IMR-90 (cell line): Measurements from ENCODE around the gene CHRM5. TPM values are rescaled to one million over a fixed set of nuclear protein-coding genes. Genes with fewer than 3 reads are reported as not detected.

Source experiments
- ATAC-seq: fragments of 200-7000 bp; cut with Tn5 transposase; 2 replicates; pipeline ENCODE4 v1.9.1; 2020; ENCODE audit warnings: low read depth, mild to moderate bottlenecking, moderate library complexity
- BruUV-seq: library from RNA; stranded (reverse); fragments of 400-500 nt; replicated peaks from 2 replicates; lab custom pipeline; 2021; lab: Mats Ljungman, UMichigan
- CTCF ChIA-PET: fragments of 300-600 bp; formaldehyde crosslinking; extraction: SDS; loops from one replicate; lab custom pipeline; 2021; ENCODE audit warnings: antibody characterized with exemption; lab: Yijun Ruan, JAX
- POLR2A ChIA-PET: fragments of 300-600 bp; sonication (Branson Sonifier 250); formaldehyde crosslinking; loops from one replicate; lab custom pipeline; 2022; ENCODE audit warnings: antibody characterized with exemption; ENCODE audit not compliant: unreplicated experiment; lab: Charles Lee
- DNase-seq: peaks from one replicate; pipeline ENCODE4 v3.0.0; 2013
- H2AFZ ChIP-seq: replicated peaks from 2 replicates; pipeline ENCODE3; 2013; ENCODE audit warnings: low read length, mild to moderate bottlenecking; ENCODE audit not compliant: poor library complexity
- H2AK5ac ChIP-seq: 2 replicates; pipeline ENCODE4 v1.6.1; 2013; ENCODE audit warnings: low read depth, low read length, inconsistent platforms
- H2AK9ac ChIP-seq: replicated peaks from 2 replicates; pipeline ENCODE3; 2013; ENCODE audit warnings: mild to moderate bottlenecking, low read depth, low read length, moderate library complexity; ENCODE audit not compliant: poor library complexity
- H2BK120ac ChIP-seq: 2 replicates; pipeline ENCODE4 v1.6.1; 2013; ENCODE audit warnings: low read depth, low read length, inconsistent platforms
- H2BK15ac ChIP-seq: 3 replicates; pipeline ENCODE4 v1.6.1; 2013; ENCODE audit warnings: low read depth, low read length, inconsistent platforms
- H2BK20ac ChIP-seq: 2 replicates; pipeline ENCODE4 v1.6.1; 2013; ENCODE audit warnings: low read depth, mild to moderate bottlenecking, inconsistent platforms, low read length, moderate library complexity
- H2BK5ac ChIP-seq: 2 replicates; pipeline ENCODE4 v1.6.1; 2013; ENCODE audit warnings: mild to moderate bottlenecking, low read depth, low read length, inconsistent platforms; ENCODE audit not compliant: poor library complexity, severe bottlenecking
- H3K14ac ChIP-seq: replicated peaks from 2 replicates; pipeline ENCODE4 v1.6.1; 2013; ENCODE audit warnings: low read depth, low read length, inconsistent platforms
- H3K18ac ChIP-seq: 2 replicates; pipeline ENCODE4 v1.6.1; 2013; ENCODE audit warnings: low read depth, low read length, control low read depth
- H3K23ac ChIP-seq: 2 replicates; pipeline ENCODE4 v1.6.1; 2013; ENCODE audit warnings: low read depth, low read length, inconsistent platforms
- H3K27ac ChIP-seq: 2 replicates; pipeline ENCODE4 v1.5.1; 2013; ENCODE audit warnings: mild to moderate bottlenecking, control low read depth, low read length; ENCODE audit not compliant: insufficient read depth
- H3K27me3 ChIP-seq: 2 replicates; pipeline ENCODE4 v1.6.1; 2013; ENCODE audit warnings: low read length; ENCODE audit not compliant: control insufficient read depth, insufficient read depth
- H3K36me3 ChIP-seq: 2 replicates; pipeline ENCODE4 v1.6.1; 2013; ENCODE audit warnings: low read length, mixed read lengths; ENCODE audit not compliant: control insufficient read depth, insufficient read depth
- H3K4ac ChIP-seq: 2 replicates; pipeline ENCODE4 v1.6.1; 2013; ENCODE audit warnings: low read depth, low read length, inconsistent platforms
- H3K4me1 ChIP-seq: 2 replicates; pipeline ENCODE4 v1.6.1; 2013; ENCODE audit warnings: low read length, mixed read lengths; ENCODE audit not compliant: control insufficient read depth, insufficient read depth
- H3K4me2 ChIP-seq: 2 replicates; pipeline ENCODE4 v1.6.1; 2013; ENCODE audit warnings: low read depth, mild to moderate bottlenecking, control low read depth, low read length, moderate library complexity
- H3K4me3 ChIP-seq: 2 replicates; pipeline ENCODE4 v1.5.1; 2013; ENCODE audit warnings: low read depth, mild to moderate bottlenecking, control low read depth, low read length, moderate library complexity; ENCODE audit not compliant: insufficient read depth
- H3K56ac ChIP-seq: 2 replicates; pipeline ENCODE4 v1.6.1; 2013; ENCODE audit warnings: low read length, inconsistent platforms; ENCODE audit not compliant: insufficient read depth; ENCODE audit errors: extremely low read depth
- H3K79me1 ChIP-seq, 2 experiments: 2 replicates each; pipeline ENCODE4 v1.6.1; 2013; ENCODE audit warnings: low read length in 2 of 2, inconsistent platforms in 1 of 2, low read depth in 1 of 2
- H3K9ac ChIP-seq: 2 replicates; pipeline ENCODE4 v1.6.1; 2013; ENCODE audit warnings: low read depth, low read length, control low read depth
- H3K9me1 ChIP-seq: 2 replicates; pipeline ENCODE4 v1.6.1; 2013; ENCODE audit warnings: low read length, inconsistent platforms; ENCODE audit not compliant: insufficient read depth
- H3K9me3 ChIP-seq: 2 replicates; pipeline ENCODE4 v1.6.1; 2013; ENCODE audit warnings: low read length; ENCODE audit not compliant: control insufficient read depth, insufficient read depth
- H4K20me1 ChIP-seq: 2 replicates; pipeline ENCODE4 v1.6.1; 2013; ENCODE audit warnings: low read length, inconsistent platforms; ENCODE audit not compliant: insufficient read depth
- H4K5ac ChIP-seq: 2 replicates; pipeline ENCODE4 v1.6.1; 2013; ENCODE audit warnings: mild to moderate bottlenecking, low read depth, low read length, control low read depth
- H4K8ac ChIP-seq, 2 experiments: 2 replicates each; pipeline ENCODE4 v1.6.1; 2013; ENCODE audit warnings: low read depth in 2 of 2, low read length in 2 of 2, control low read depth in 1 of 2, inconsistent platforms in 1 of 2
- H4K91ac ChIP-seq: 2 replicates; pipeline ENCODE4 v1.6.1; 2013; ENCODE audit warnings: low read depth, low read length, inconsistent platforms; ENCODE audit not compliant: insufficient read depth
- ELK1 ChIP-seq: fragments of 150-350 bp; IDR thresholded peaks from 2 replicates; pipeline ENCODE4 v1.6.1; 2016; ENCODE audit warnings: low read depth, mild to moderate bottlenecking, low read length, moderate library complexity, borderline replicate concordance
- MAZ ChIP-seq: IDR thresholded peaks from 2 replicates; pipeline ENCODE4 v1.6.1; 2012; ENCODE audit warnings: low read depth, mild to moderate bottlenecking, low read length, improper control_type of control experiment, moderate library complexity, borderline replicate concordance
- NFE2L2 ChIP-seq: fragments of 150-350 bp; IDR thresholded peaks from 2 replicates; pipeline ENCODE4 v1.6.1; 2016; ENCODE audit warnings: low read depth, mild to moderate bottlenecking, low read length
- WGBS, 2 experiments: methylation state at CpG; one replicate each; pipeline versions ENCODE4 v1.1.5 to v1.1.7; 2013; ENCODE audit warnings: missing lambda C conversion rate in 2 of 2; ENCODE audit not compliant: insufficient read length in 1 of 2; ENCODE audit errors: extremely low coverage in 2 of 2; 5-methylcytosine and 5-hydroxymethylcytosine counted together
- dilution Hi-C: fragments of 300-500 bp; cut with HindIII; formaldehyde crosslinking; loops from one replicate; pipeline ENCODE4 v1.14.3; 2018; ENCODE audit warnings: low sequenced_read_pairs; ENCODE audit not compliant: unreplicated experiment
- in situ Hi-C: fragments of 300-500 bp; cut with MboI; formaldehyde crosslinking; loops from 3 replicates; pipeline ENCODE4 v1.14.3; 2019; ENCODE audit warnings: low sequenced_read_pairs, inconsistent platforms, mixed read lengths
- intact Hi-C: fragments of 100-400 bp; cut with micrococcal nuclease; formaldehyde crosslinking; loops from 2 replicates; pipeline ENCODE4 v1.10.0; 2022
- polyA plus RNA-seq, 3 experiments: library from polyadenylated mRNA; depleted of rRNA; stranded (reverse); fragments of >200 nt; gene quantifications; 2 replicates each; pipeline ENCODE4 v1.2.3, GENCODE V29; 2012; ENCODE audit warnings: low replicate concordance in 1 of 3
- total RNA-seq: library from RNA; depleted of rRNA; stranded (reverse); fragments of >200 nt; gene quantifications from 2 replicates; pipeline ENCODE4 v1.2.3, GENCODE V29; 2012

Gene CHRM5
- total and polyA plus RNA-seq, 2 of the 4 experiments (the other 2 are of a cell fraction): under 0.01 to 0.03 TPM

GRCh38 chr15:33960549-33960935, 7.8 kb upstream of the CHRM5 start:
- 0 out of 2 replicates have a peak, but pooled peaks cover 3% of the 10 kb centered on the region for H4K20me1 ChIP-seq
- no peak overlapping the region for H3K4me2 ChIP-seq
- H2AK9ac ChIP-seq: no peak overlapping the region
- intact Hi-C loops: loop anchor here (5.0 kb wide), 1 partner anchor 223 kb away; no protein-coding TSS in a partner anchor
- ChIA-PET CTCF (no interaction called here), POLR2A (no interaction called here)
- no peak overlapping the region for H3K14ac ChIP-seq
- in situ Hi-C loops: loop anchor here (5.0 kb wide), 1 partner anchor 223 kb away; no protein-coding TSS in a partner anchor
- no peaks in the 10 kb centered on the region for H3K36me3 ChIP-seq
- ATAC-seq: peak; percentile 32; the same call in 1 of the 2 replicates
- no peak overlapping the region for H2BK120ac ChIP-seq
- TF ChIP-seq ELK1: no peak
- no peak for TF ChIP-seq MAZ
- peak; percentile 29; the same call in 1 of the 2 replicates for TF ChIP-seq NFE2L2
- no peak overlapping the region for H3K56ac ChIP-seq
- H2AFZ ChIP-seq: no peak overlapping the region
- dilution Hi-C loops: no loop called here
- H3K23ac ChIP-seq: no peak overlapping the region
- H3K4me1 ChIP-seq: no peaks in the 10 kb centered on the region
- H4K8ac ChIP-seq: no peak overlapping the region
- no peak overlapping the region for H2BK20ac ChIP-seq
- H4K91ac ChIP-seq: no peak overlapping the region
- BruUV-seq: no TSS peak
- H3K9ac ChIP-seq: no peak overlapping the region
- H3K4ac ChIP-seq: no peak overlapping the region
- no peak overlapping the region for H3K27ac ChIP-seq
- DNase-seq: peak; percentile 23
- H4K5ac ChIP-seq: no peak overlapping the region
- H2AK5ac ChIP-seq: no peak overlapping the region
- H3K9me1 ChIP-seq: no peaks in the 10 kb centered on the region
- H3K27me3 ChIP-seq: no peaks in the 10 kb centered on the region
- H2BK5ac ChIP-seq: no peak overlapping the region
- H2BK15ac ChIP-seq: no peak overlapping the region
- H3K79me1 ChIP-seq: no peaks in the 10 kb centered on the region; a peak in 1 of 4 replicates
- WGBS, 2 experiments: no CpG with 5 or more reads among the region's 3 CpGs
- H3K9me3 ChIP-seq: no peaks in the 10 kb centered on the region
- no peak overlapping the region for H3K4me3 ChIP-seq
- H3K18ac ChIP-seq: no peak overlapping the region
